HEK293T (cell line): Measurements from ENCODE around the gene DMWD.

ENCODE experiments used
- ELF4 ChIP-seq: fragments of 450-650 bp; IDR thresholded peaks from 2 replicates; pipeline ENCODE4 v1.6.1; 2017; ENCODE audit warnings: antibody characterized with exemption
- TARDBP ChIP-seq: fragments of 450-650 bp; IDR thresholded peaks from 2 replicates; pipeline ENCODE4 v1.6.1; 2016
- TF ChIP-seq, protein P1 (sequence below): fragments of 450-650 bp; IDR thresholded peaks from 2 replicates; pipeline ENCODE4 v1.6.1; 2016

DNA sequence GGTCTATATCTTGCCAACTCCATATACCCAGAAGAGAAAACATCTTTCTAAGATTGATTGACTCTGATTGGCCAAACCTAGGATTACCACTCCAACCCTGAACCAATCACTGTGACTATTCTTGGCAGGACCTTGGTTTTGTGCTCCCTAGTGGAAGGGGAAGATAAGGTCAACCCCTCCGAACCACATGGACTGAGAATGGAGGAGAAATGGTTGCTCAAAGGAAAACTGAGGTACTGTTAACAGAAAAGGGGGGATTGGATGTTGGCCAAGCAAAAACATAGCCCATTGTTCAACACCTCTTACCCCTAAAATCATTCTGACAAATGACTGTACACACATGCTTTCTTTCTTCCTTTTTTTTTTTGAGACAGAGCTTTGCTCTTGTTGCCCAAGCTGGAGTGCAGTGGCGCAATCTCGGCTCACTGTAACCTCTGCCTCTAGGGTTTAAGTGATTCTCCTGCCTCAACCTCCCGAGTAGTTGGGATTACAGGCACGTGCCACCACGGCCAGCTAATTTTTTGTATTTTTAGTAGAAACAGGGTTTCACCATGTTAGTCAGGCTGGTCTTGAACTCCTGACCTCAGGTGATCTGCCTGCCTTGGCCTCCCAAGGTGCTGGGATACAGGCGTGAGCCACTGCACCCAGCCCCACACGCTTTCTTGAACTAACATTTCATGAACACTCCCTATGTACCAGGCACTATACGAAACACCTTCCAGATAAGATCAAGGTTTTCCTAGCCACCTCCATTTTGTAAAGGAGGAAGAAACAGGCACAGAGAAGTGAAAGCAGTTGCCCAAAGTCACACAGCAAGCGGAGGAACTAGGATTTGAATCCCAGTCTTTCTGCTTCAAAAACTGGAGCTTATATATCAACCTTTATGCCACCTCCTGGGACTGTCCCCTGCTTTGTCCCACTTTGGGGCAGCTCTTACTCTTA lies 52.9 kb downstream of the DMWD start:
- no peak for TF ChIP-seq TARDBP
- TF ChIP-seq, protein P1, sequence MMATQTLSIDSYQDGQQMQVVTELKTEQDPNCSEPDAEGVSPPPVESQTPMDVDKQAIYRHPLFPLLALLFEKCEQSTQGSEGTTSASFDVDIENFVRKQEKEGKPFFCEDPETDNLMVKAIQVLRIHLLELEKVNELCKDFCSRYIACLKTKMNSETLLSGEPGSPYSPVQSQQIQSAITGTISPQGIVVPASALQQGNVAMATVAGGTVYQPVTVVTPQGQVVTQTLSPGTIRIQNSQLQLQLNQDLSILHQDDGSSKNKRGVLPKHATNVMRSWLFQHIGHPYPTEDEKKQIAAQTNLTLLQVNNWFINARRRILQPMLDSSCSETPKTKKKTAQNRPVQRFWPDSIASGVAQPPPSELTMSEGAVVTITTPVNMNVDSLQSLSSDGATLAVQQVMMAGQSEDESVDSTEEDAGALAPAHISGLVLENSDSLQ = no peak
- TF ChIP-seq ELF4 = no peak
